Fibroblast of skin of left quadriceps (primary cell): Measurements from ENCODE around the gene S100A10.
A peak's percentile ranks its signal among the peaks of the same experiment; 100 is the strongest.

ENCODE experiments used
- DNase-seq, 2 experiments: peaks; one replicate each; pipeline ENCODE4 v3.0.0-alpha.2; 2013; ENCODE audit warnings: low read depth in 2 of 2

The S100A10 gene

DNA sequence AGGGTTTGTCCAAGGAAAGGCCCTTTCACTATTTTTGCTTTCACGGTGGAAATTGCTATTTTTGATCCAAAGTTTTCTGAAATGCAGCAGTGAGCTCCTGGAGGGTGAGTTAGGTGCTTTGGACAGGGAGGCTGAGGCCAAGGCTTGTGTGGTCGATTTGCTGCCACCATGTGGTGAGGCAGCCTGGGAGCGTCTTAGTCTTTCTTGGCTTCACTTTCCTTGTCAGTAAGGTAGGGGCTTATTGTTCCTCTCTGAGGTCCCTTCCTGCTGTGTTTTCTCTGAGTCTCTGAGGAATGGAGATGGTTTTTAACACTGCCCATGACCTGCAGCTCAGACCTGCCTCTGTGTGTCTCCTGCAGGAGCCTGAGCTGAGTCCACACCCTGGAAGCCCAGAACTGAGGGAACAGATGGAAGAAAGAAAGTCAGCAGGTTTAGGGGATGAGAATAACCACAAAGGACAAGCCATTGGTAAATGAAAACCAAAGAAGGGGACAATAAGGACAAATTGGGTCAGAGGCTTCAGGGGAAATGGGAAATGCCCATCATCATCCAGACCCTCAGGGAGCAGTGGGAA is 20.1 kb upstream of the S100A10 start:
- DNase-seq, result no peak

DNA sequence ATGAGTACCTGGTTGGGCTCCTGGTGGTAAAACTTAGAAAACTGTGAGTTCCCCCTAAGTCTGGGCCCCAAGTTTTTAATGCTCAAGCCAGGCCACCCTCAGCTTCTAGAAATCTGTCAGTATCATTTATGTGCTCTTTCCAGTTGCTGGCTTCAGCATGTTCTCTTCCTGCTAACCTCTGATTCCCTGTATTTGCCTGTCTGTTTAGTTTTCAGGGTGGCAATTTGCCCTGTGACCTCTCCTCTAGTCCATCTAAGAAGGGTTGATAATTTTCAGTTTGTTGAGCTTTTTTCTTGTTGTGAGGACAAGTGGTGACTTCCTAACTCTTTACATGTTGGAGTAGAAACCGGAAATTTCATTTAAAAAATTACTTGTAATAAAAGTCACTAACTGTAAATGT is 16.0 kb upstream of the S100A10 start:
- DNase-seq, result no peak

DNA sequence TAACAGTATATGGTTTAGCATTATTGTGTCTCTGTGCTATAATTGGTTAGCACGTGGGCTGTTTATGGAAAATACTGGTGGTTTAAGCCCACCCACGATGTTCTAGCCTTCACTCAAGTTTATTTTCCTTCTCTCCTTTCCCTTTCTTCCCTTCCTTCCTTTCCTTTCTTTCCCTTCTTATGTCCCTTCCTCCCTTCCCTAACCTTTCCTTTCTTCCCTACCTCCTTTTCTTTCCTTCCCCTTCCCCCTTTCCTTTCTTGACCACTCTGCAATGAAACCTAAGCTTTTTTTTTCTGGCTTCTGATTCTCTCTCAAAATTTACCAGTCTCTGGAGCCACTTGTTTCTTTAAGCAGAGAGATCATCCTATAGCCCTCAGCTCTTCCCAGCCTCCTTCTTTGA is 13.4 kb upstream of the S100A10 start:
- no peak for DNase-seq

- DNase-seq, result no peak
These were observed 11.8 kb upstream of the S100A10 start for GRCh38 chr1:152005360-152005912.

DNA sequence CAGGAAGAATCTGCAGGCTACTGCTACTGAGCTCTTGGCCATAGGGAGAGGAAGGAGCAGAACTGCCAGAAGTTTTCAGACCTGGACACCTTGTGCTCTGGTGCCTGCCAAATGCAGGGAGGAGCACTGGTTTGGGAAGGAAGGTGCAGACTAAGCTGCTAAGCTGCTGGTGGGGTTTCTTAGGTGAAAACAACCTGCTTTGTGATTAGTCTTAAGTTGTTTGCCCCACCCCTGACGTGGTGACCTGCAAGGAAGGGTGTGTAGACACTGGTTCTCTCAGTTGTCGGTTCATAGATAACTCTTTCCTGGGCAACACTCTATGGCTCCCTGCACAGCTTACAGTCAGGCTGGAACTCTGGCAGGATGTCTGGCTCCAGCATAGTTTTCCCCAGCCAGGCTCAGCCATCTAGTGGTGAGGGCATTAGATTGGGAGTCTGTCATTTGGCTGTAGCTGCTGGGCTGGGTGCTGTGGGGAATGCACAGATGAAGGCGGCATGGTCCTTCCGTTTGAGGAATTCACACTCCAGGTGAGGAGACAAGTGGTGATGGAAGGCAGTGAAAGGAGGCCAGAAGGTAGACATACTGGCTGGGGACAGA is 10.3 kb upstream of the S100A10 start:
- DNase-seq, result no peak

DNA sequence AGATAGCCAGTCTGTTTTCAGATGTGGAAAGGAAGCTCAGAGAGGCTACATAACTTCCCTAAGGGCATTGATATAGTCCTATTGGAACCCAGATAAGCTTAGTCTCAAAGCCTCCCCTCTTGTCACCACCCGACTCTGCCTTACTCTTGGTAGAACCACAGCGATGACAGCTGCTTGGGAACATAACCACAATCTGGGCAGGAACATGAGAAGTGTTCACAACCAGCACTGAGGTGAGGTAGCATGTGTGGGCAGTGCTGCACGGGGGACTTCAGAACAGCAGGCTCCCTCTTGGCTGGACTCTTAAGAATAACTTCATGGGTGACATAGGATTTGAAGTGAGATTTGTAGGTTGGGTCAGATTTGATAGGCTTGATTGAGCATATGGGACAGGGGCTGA is 9.3 kb upstream of the S100A10 start:
- no peak for DNase-seq

GRCh38 chr1:152001631-152002584 is 8.2 kb upstream of the S100A10 start:
- DNase-seq, result peak; percentile 97 to 98

- DNase-seq, result no peak
These were observed 7.4 kb upstream of the S100A10 start for GRCh38 chr1:152000964-152001630.

- no peak for DNase-seq
These were observed 5.1 kb upstream of the S100A10 start for GRCh38 chr1:151998611-151999362.

- no peak for DNase-seq
These were observed 3.6 kb upstream of the S100A10 start for GRCh38 chr1:151997284-151997570.

- DNase-seq, result no peak
These were observed 2.1 kb upstream of the S100A10 start for GRCh38 chr1:151995774-151996173.

- peak; percentile 99 for DNase-seq
These were observed 1.3 kb upstream of the S100A10 start for GRCh38 chr1:151994956-151995355.

GRCh38 chr1:151993084-151993733 is 450 bp downstream of the S100A10 start:
- DNase-seq, result no peak

GRCh38 chr1:151992303-151993083 is 1.2 kb downstream of the S100A10 start:
- no peak for DNase-seq

DNA sequence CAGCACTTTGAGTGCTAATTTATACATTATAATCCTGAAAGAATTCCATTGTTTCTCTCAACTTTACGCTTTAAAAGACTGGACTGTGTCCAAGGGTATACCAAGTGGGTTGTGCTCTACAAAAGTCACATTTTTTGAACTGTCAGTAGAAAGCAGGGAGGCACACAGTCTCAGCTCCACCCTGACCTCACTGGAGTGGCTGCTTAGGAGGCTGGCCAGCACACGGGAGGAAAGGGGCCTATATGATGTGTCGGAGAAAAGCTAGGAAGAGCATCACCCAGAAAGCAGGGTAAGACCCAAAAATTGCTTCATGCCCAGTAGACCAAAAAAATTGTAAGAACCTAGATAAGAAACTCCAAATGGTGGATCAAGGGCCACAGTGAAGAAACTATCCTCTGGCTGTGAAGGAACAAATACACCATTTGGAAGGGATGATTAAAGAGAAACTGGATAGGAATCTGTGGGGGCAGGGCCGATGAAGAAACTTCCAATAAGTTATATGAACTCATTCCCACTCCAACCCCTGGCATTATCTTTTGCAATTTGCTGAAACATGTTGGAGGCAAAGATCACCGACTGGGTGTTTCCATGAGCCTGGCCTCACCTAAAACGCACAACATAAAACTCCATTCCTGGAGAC is 1.9 kb downstream of the S100A10 start:
- DNase-seq, result no peak

- DNase-seq, result no peak
These were observed 2.8 kb downstream of the S100A10 start for GRCh38 chr1:151990856-151991198.

GRCh38 chr1:151990058-151990855 is 3.4 kb downstream of the S100A10 start:
- DNase-seq, result no peak

- DNase-seq, result no peak
These were observed 4.3 kb downstream of the S100A10 start for GRCh38 chr1:151989211-151989862.
